Activated naive CD8-positive, alpha-beta T cell treated with anti-CD3 and anti-CD28 coated beads, Interleukin-2, amount 50 U/mL, for 24 hours (primary cell): ENCODE results near the gene RELCH.

Experiments used
- ATAC-seq: fragments of 150-1000 bp; cut with Tn5 transposase; one replicate; pipeline ENCODE4 v1.10.0; 2021
- DNase-seq: peaks from one replicate; pipeline ENCODE4 v3.0.0; 2021
- H3K27ac Mint-ChIP-seq: one replicate; pipeline ENCODE4 v1.8.0; 2021; ENCODE audit warnings: mild to moderate bottlenecking, mixed read lengths
- H3K27me3 Mint-ChIP-seq: one replicate; pipeline ENCODE4 v1.8.0; 2021; ENCODE audit warnings: mixed read lengths
- H3K36me3 Mint-ChIP-seq: one replicate; pipeline ENCODE4 v1.8.0; 2021; ENCODE audit warnings: low read depth, mixed read lengths
- H3K4me1 Mint-ChIP-seq: one replicate; pipeline ENCODE4 v1.8.0; 2021; ENCODE audit warnings: mixed read lengths
- H3K4me3 Mint-ChIP-seq: one replicate; pipeline ENCODE4 v1.8.0; 2021; ENCODE audit warnings: mild to moderate bottlenecking, moderate library complexity, mixed read lengths
- H3K9me3 Mint-ChIP-seq: one replicate; pipeline ENCODE4 v1.8.0; 2021; ENCODE audit warnings: mixed read lengths

Gene RELCH

DNA sequence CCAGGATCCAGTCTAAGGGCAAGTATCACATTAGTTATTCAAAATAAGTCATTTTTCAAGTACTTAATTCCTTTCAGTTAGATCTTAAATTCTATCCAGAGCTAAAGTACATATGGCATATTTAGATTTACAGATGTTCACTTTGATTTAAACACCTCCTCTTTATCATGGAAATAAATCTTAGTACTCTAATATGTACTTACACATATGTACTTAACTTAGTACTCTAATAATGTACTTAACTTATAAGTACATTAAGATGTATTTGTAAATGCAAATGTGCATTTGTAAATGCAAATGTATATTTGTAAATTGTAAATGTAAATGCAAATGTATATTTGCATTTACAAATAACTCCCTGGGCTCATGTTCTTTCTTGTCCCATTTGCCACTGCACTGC lies 14.8 kb upstream of the RELCH start:
- DNase-seq, result no peak
- no peak for ATAC-seq
- Mint-ChIP-seq H3K4me1 (no peaks in the 10 kb centered on the region), H3K36me3 (peaks cover 3% of the 10 kb centered on the region), H3K9me3 (peaks cover 4% of the 10 kb centered on the region), H3K27ac (no peak overlapping the region), H3K27me3 (no peaks in the 10 kb centered on the region), H3K4me3 (no peak overlapping the region)

DNA sequence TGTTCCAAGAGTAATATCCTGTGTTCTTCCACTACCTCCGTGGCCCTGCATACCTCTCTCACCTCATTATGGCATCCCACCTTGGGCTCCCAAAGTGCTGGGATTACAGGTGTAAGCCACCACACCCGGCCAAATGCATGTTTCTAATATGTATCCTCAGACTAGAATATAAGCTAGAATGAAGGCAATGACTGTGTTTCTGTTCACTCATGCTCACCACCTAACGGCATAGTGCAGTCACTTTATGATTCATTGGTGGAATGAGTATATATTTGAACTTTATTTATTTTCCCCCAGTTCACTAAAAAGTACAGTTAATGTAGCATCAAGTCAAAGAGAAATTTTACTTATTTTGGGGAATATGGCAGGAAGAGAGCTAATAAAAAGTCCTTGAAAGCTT lies 11.5 kb upstream of the RELCH start:
- ATAC-seq (peak; percentile 61), DNase-seq (no peak)
- Mint-ChIP-seq H3K36me3 (peaks cover 3% of the 10 kb centered on the region), H3K27me3 (no peaks in the 10 kb centered on the region), H3K4me1 (no peaks in the 10 kb centered on the region), H3K4me3 (no peak overlapping the region), H3K27ac (no peak overlapping the region), H3K9me3 (no peaks in the 10 kb centered on the region)

DNA sequence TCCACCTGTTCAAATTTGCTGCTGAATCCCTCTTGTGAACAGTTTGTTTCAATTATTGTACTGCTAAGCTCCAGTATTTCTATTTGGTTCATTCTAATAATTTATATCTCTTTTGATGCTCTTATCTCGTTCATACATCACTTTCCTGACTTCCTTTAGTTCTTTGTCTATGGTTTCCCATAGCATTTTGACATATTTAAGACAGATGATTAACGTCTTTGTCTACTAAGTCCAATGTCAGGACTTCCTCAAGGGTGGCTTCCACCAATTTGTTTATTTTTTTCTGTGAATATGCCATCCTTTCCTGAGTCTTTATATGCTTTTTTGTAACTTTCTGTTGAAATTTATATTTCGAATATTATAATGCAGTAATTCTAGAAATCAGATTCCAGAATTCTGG lies 9.8 kb upstream of the RELCH start:
- no peaks in the 10 kb centered on the region for H3K27me3 Mint-ChIP-seq
- no peaks in the 10 kb centered on the region for H3K4me1 Mint-ChIP-seq
- no peak for ATAC-seq
- H3K4me3 Mint-ChIP-seq, result no peak overlapping the region
- DNase-seq, result no peak
- no peaks in the 10 kb centered on the region for H3K9me3 Mint-ChIP-seq
- peaks cover 3% of the 10 kb centered on the region for H3K36me3 Mint-ChIP-seq
- no peak overlapping the region for H3K27ac Mint-ChIP-seq

DNA sequence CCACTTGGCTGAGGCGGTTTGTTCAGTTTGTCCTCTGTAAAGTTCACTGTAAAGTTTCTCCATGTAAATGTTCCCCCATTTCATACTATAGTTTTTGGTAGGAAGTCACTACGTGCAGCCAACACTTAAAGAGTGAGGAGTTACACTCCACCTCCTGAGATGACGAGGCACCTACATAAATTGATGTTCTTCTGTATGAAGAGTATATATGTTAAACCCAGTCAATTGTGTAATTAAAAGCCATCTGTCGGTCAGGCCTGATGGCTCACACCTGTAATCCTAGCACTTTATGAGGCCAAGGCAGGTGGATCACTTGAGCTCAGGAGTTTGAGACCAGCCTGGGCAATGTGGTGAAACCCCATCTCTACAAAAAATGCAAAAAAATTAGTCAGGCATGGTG lies 7.8 kb upstream of the RELCH start:
- no peak for ATAC-seq
- no peak overlapping the region for H3K4me3 Mint-ChIP-seq
- H3K4me1 Mint-ChIP-seq, result no peaks in the 10 kb centered on the region
- no peaks in the 10 kb centered on the region for H3K27me3 Mint-ChIP-seq
- no peaks in the 10 kb centered on the region for H3K9me3 Mint-ChIP-seq
- H3K36me3 Mint-ChIP-seq, result peaks cover 5% of the 10 kb centered on the region
- no peak for DNase-seq
- no peak overlapping the region for H3K27ac Mint-ChIP-seq

DNA sequence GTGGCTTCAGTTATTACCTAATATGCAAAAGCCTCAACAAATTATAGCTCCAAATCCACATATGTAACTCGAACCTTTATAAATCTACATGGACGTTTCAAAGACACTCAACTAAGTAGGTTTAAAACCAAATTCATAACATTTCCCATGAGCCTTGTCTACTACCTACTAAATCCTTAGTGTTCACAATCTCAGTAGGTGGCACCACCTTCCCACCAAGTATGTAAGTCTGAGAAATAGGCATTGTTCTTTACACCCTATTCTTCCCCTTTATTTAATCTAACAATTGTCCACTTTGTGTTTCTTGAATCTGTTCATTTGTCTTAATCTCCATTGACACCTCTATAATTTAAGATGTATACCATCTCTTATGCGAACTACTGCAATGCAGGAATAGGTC lies 4.8 kb upstream of the RELCH start:
- Mint-ChIP-seq H3K9me3 (no peaks in the 10 kb centered on the region), H3K27me3 (no peaks in the 10 kb centered on the region)

DNA sequence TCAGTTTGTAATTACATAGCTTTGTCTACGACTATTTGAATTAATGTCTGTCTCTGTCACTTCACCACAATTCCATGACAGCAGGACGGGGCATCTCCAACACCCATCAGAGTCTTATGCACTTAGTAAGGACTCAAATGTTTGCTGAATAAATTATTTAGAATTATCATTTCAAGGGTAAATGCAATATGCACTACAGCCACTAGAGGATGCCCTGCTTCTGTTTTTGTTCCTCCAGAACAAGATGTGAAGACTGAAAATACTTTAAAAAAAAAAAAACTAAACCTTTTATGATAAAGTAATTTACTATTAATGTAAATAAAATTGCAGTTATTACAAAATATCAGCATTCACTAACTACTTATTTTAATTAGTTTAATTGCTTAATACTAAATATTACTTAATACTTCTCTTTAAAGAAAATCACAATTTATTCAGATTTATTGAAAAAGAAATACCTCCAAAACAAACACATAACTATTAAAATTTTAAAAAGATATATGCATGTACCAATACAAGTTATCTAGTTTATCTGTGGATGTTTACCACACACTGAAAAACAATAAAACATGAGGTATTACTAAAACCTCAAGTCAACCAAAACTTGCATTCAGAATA lies 3.4 kb upstream of the RELCH start:
- Mint-ChIP-seq H3K27ac (no peak overlapping the region), H3K4me1 (peaks cover 19% of the 10 kb centered on the region), H3K4me3 (no peak overlapping the region), H3K27me3 (no peaks in the 10 kb centered on the region), H3K9me3 (no peaks in the 10 kb centered on the region), H3K36me3 (peaks cover 5% of the 10 kb centered on the region)
- DNase-seq (peak; percentile 36), ATAC-seq (no peak)

More for the DNA sequence above, 4.8 kb upstream of the RELCH start:
- no peak for ATAC-seq
- no peak for DNase-seq
- Mint-ChIP-seq H3K36me3 (peaks cover 4% of the 10 kb centered on the region), H3K4me3 (no peak overlapping the region), H3K27ac (no peak overlapping the region), H3K4me1 (peaks cover 15% of the 10 kb centered on the region)

DNA sequence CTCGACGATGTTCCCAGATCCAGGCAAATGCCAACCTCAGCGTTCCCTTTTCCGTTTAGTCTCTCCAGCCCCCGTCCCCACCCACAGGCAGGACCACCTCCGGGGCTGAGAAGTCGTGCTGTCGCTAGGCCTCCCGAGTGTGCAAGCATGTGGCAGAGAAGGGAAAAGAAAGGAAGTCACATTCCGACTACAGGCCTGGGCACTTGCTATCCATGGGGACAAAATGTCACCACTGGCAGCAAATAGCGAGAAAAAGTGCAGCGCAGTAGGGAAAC lies 619 bp upstream of the RELCH start:
- H3K27ac Mint-ChIP-seq, result peak overlapping the region; percentile 98
- H3K4me1 Mint-ChIP-seq, result peaks cover 45% of the 10 kb centered on the region
- no peak for ATAC-seq
- no peak for DNase-seq
- H3K36me3 Mint-ChIP-seq, result peaks cover 23% of the 10 kb centered on the region
- H3K4me3 Mint-ChIP-seq, result peak overlapping the region; percentile 100
- H3K9me3 Mint-ChIP-seq, result no peaks in the 10 kb centered on the region
- H3K27me3 Mint-ChIP-seq, result no peaks in the 10 kb centered on the region

DNA sequence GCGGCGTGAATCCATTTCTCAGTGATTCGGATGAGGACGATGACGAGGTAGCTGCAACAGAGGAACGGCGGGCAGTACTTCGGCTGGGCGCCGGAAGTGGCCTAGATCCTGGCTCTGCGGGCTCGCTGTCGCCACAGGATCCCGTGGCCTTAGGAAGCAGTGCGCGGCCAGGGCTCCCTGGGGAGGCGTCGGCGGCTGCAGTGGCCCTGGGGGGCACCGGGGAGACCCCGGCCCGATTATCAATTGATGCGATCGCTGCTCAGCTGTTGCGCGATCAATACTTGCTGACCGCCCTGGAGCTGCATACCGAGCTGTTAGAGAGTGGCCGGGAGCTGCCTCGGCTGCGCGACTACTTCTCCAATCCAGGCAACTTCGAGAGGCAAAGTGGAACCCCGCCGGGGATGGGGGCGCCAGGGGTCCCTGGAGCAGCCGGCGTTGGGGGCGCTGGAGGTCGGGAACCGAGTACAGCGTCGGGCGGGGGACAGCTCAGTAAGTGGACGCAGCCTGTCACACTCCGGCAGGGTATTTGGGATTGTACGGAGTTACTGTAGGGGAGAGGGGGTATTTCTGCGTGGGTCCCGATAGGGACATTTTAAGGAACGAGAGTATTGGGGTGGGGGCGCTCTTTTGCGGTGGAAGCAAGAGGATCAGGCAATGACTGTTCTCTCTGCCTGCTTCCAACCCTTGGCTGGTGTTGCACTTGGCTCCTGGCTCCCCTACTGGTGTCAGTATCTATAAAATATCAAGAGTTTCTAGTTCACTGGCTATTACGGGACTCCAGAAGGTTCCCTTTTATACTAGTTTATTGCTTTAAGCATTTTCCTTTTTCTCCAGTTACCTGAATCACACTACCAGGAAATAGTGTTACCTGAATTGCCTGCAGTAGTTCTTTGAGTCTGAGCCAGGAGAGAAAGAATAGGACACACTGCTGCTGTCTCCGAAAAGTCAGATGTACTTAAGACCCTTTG lies 772 bp downstream of the RELCH start:
- no peak for ATAC-seq
- DNase-seq, result peak; percentile 21
- peaks cover 27% of the 10 kb centered on the region for H3K36me3 Mint-ChIP-seq
- peaks cover 59% of the 10 kb centered on the region for H3K4me1 Mint-ChIP-seq
- peak overlapping the region; percentile 100 for H3K4me3 Mint-ChIP-seq
- peak overlapping the region; percentile 98 for H3K27ac Mint-ChIP-seq
- H3K27me3 Mint-ChIP-seq, result no peaks in the 10 kb centered on the region
- H3K9me3 Mint-ChIP-seq, result no peaks in the 10 kb centered on the region

DNA sequence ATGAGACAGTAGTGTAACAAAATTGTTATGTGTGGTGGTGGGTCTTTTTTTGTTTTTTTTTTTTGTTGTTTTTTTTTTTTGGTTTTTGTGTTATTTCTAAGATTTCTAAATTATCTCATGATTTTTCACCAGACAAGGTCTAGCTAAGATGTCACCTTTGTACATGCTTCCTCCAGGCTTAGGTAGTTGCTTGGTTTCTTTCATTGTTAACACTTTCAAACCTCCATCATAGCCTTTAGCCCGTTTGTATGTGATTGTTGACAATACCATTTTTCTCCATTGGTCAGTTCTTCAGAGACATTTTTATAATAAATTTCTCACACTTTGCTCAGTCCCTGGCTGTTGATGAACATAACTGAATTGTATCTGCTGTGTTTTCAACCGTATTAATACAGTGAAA lies 2.2 kb downstream of the RELCH start:
- peaks cover 69% of the 10 kb centered on the region for H3K4me1 Mint-ChIP-seq
- DNase-seq, result no peak
- ATAC-seq, result no peak
- H3K9me3 Mint-ChIP-seq, result no peaks in the 10 kb centered on the region
- H3K27me3 Mint-ChIP-seq, result no peaks in the 10 kb centered on the region
- peaks cover 24% of the 10 kb centered on the region for H3K36me3 Mint-ChIP-seq
- peak overlapping the region; percentile 100 for H3K4me3 Mint-ChIP-seq
- no peak overlapping the region for H3K27ac Mint-ChIP-seq

DNA sequence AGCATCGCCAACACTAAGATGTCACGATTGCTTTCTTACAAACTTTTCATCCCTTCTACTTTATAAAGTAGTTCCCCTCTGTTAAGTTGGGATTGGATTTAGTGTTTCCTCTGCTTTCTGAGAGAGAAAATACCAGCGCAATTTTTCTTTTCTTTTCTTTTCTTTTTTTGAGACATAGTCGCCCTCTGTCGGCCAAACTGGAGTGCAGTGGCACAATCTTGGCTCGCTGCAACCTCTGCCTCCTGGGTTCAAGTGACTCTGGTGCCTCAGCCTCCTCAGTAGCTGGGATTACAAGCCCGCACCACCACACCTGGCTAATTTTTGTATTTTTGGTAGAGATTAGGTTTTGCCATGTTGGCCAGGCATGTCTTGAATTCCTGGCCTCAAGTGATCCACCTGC lies 9.0 kb downstream of the RELCH start:
- Mint-ChIP-seq H3K27ac (no peak overlapping the region), H3K36me3 (peaks cover 8% of the 10 kb centered on the region), H3K4me3 (no peak overlapping the region), H3K4me1 (peaks cover 74% of the 10 kb centered on the region), H3K27me3 (no peaks in the 10 kb centered on the region), H3K9me3 (no peaks in the 10 kb centered on the region)
- ATAC-seq (no peak), DNase-seq (no peak)

DNA sequence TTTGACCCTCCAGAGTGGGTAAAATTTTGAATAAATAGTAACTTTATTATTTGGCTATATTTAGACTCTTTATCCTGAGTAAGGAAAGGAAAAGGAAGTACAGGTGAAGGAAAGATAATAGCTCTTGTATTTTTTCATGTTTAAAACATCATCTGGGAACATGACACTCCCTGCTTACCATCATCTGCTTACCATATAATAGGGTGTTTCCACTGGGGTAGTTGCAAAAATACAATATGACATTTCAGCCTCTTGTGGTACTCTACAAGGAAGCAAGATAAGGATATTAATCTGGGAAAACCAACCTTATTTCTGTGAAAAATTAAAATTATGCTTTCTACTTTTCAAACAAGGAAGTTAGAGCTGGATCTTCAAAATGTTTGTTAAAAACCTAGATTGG lies 9.9 kb downstream of the RELCH start:
- Mint-ChIP-seq H3K36me3 (peaks cover 3% of the 10 kb centered on the region), H3K4me3 (no peak overlapping the region), H3K4me1 (peaks cover 65% of the 10 kb centered on the region), H3K27me3 (no peaks in the 10 kb centered on the region), H3K9me3 (no peaks in the 10 kb centered on the region), H3K27ac (no peak overlapping the region)
- DNase-seq (no peak), ATAC-seq (no peak)

DNA sequence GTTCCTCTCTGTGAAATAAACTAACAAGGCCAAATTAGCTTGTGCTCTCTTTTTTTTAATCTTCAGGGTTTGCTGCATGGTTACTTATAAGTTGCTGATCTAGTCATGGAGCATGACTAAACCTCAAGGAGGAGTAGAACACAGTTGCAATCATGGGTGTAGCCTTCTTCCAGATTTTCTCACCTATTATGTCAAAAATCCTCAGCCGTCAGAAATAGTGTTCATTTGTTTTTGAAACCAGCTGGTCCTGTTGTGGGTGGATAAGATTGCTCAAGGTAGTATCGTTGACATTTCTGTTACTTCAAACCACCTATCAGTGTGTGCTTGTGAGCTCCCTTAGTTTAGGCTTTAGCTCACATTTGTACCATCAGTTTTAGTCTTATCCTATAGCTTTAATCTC lies 11.2 kb downstream of the RELCH start:
- H3K4me1 Mint-ChIP-seq, result peaks cover 52% of the 10 kb centered on the region
- no peaks in the 10 kb centered on the region for H3K27me3 Mint-ChIP-seq
- H3K27ac Mint-ChIP-seq, result no peak overlapping the region
- no peaks in the 10 kb centered on the region for H3K9me3 Mint-ChIP-seq
- no peaks in the 10 kb centered on the region for H3K36me3 Mint-ChIP-seq
- ATAC-seq (peak; percentile 79), DNase-seq (no peak)
- no peak overlapping the region for H3K4me3 Mint-ChIP-seq

DNA sequence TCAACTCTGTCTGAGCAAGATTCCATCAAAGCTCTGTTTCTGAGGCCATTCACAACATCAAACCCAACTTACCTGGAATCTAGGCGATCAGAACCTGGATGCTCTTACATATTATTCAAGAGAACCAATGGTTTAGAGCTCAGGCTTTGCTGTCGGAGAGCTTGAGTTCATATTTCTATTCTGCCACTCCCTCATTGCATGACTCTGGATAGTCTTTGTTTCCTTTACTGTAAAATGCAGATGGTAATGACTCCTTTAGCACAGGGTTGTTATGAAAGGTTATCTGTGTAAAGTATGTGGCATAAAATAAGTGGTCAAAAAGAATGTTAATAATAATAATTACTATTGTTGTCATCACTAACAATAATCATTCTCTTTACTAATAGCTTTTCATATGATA lies 12.6 kb downstream of the RELCH start:
- H3K4me3 Mint-ChIP-seq, result no peak overlapping the region
- no peak for DNase-seq
- H3K9me3 Mint-ChIP-seq, result no peaks in the 10 kb centered on the region
- H3K27me3 Mint-ChIP-seq, result no peaks in the 10 kb centered on the region
- no peak overlapping the region for H3K27ac Mint-ChIP-seq
- H3K36me3 Mint-ChIP-seq, result peaks cover 4% of the 10 kb centered on the region
- ATAC-seq, result no peak
- H3K4me1 Mint-ChIP-seq, result peaks cover 51% of the 10 kb centered on the region

DNA sequence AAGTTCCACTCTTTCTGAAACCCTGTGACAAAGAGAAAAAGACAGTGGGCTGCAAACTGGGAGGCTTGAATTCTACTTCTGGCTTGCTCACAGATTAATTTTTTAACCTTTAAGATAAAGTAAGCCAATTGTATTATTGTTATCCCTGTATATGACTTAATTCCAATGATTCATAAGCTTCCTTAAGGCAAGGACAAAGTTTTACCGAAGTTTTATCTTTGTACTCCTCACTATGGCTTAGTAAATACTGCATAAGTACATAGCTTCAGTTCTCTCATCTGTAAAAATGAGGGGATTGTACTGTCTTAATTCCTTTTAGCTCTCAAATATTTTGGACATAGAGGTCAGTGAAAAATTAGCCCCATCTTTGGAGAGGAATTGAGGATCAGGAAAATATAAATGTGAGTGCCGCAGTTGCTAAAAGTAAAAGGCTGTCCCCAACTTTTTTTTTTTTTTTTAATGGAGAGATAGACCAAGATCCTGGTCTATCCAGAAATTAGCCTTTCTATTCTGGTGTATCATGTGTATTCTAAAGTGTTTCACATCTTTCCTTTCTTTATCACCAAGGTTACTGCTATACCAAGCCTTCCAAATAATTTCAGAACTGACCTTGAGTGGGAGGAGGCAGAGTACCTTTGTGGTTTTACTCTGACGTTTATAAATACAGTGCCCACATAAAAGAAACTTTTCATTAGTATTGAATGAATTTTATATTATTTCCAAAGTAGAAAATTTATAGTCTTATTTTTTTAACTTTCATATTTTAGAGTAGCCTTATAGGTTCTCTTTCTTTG lies 13.3 kb downstream of the RELCH start:
- Mint-ChIP-seq H3K4me3 (no peak overlapping the region), H3K36me3 (peaks cover 5% of the 10 kb centered on the region), H3K27me3 (no peaks in the 10 kb centered on the region), H3K4me1 (peaks cover 53% of the 10 kb centered on the region), H3K27ac (no peak overlapping the region), H3K9me3 (no peaks in the 10 kb centered on the region)
- ATAC-seq, result peak; percentile 36
- DNase-seq, result no peak

DNA sequence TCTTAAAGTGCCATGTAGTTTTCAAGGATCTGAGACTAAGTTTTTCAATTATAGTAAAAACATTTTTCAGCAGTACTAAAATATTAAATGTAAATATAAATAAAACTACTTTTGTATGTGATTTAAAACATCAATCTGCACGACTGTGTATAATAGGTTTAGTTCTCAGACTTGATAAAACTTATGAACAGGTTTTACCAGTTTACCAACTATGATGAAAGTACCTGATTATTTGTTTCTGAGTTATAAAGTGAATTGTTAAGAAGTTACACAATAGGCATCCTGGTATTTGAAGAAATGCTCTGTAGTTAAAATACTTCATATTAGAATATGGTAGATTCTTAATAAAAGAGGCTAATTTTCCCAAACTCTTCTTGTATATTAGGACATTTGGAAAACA lies 14.8 kb downstream of the RELCH start:
- Mint-ChIP-seq H3K4me3 (no peak overlapping the region), H3K36me3 (peaks cover 5% of the 10 kb centered on the region), H3K4me1 (peaks cover 46% of the 10 kb centered on the region), H3K27me3 (no peaks in the 10 kb centered on the region), H3K27ac (no peak overlapping the region), H3K9me3 (no peaks in the 10 kb centered on the region)
- DNase-seq (no peak), ATAC-seq (no peak)
